T1000 (cell line): ENCODE measurements around the gene HDLBP.

Experiments
- DNase-seq: peaks from one replicate; lab custom pipeline; 2025; ENCODE audit warnings: mixed read lengths; lab: John Stamatoyannopoulos, UW

The HDLBP gene

DNA sequence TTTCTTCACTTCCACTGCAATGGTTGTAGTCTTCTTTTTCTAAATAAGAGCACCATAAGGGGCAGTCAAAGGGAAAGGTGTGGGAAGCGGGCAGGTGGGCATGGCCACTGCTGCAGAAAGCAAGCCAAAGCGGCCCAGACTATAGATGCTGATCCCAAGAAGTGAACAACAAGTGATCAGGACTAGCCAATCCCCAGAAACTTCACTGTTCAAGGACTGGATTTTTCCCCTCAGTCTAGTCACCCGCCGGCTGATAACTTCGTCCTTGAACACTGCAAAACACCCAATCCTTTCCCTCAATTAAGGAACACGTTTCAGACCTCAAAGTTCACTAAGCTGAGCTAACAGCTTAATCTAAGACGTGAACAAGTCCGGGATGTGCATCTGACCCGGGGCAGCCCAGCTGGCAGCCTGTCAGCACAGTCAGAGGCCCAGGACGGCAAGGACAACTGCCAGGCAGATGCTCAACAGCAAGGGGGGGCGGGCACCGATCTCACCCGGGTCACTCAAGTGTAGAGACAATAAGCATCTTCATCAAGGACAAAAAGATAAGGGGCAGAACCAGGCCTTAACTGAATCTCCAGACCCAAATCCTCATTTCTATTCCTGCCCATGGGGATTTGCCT lies 59.8 kb downstream of the HDLBP start:
- no peak for DNase-seq

DNA sequence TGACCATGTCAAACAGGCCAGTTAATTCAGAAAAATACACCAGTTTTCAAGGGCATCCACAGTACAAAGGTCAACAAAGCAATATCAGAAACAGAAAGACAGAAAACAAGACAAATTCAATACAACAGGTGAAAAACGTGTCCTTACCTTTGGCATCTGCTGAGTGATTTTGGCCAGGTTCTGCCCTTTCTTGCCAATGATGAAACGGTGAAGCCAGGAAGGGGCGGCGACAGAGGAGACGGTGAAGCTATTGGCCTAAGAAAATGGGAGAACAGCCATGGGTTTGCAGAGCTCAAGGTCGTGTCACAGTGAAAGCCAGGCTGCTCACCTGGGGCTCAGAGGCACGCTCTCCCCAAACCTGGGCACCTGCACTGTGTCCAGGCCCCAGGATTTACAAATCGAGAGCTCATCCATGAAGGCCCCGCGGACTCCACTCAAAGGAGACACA lies 60.5 kb downstream of the HDLBP start:
- no peak for DNase-seq

DNA sequence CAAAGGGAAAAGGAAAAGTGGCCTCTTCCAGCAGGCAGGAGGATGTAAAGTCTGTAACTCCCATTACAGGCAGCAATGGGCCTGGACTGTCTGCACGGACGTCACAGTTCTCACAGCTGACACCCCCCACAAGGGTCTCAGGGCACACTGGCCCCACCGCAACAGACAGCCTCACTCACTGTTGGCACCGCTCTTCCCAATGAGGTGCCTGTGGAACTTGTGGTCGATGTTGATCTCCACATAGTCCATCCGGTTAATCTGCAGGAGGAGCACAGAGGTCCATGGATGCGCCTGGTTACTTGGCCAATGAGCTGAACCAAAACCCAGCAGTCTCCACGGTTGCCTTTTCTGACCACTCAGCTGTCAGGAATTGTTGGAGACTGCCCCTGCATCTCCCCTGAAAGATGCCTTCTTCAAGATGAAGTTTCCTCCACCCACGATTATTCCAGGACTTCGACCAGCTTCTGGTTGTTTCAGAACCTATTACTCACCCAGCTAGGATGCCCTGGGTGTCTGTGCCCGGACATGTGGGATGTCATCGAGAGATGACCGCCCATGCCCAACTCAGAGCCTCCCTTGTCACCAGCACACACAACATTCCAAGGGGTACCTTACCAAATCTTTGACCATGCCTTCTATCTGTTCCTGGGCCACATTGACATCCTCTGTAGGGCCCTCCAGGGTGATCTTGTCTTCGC lies 62.5 kb downstream of the HDLBP start:
- no peak for DNase-seq

DNA sequence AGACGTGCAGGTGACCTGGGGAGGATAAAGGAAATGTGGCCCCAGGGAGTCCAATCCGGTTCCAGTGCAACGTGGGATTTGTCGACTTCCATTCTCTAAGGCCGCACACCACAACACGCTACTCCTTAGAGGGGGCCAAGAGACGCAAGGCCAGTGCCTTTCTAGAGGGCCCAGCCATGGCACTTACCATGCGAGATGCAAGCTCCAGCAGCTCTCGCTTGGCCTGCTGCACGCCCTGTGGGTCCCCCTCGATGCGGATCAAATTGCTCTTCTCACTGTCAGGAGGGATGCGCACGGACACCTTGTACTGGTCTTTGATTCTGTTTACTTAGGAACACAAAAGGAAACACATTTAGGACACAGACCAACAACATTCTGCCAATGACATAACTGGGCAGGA lies 65.8 kb downstream of the HDLBP start:
- no peak for DNase-seq

DNA sequence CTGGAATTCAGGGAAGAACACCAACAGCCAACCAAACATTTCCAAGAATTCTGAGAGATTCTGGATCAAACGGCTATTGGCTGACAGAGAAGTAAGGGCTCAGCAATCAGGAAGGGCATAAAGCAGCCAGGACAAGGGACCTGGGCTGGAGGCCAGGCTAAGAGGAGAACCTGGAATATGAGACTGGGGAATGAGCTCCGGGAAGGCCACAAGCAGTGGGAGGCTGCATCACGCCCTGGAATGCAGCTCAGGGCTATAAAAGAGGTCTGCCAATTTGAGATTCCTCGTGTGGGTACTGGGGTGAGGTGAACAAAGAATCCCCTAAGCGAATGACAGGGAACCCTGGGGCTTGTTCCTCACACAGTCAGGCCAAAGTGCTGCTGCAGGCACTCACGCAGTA lies 66.6 kb downstream of the HDLBP start:
- DNase-seq: no peak

DNA sequence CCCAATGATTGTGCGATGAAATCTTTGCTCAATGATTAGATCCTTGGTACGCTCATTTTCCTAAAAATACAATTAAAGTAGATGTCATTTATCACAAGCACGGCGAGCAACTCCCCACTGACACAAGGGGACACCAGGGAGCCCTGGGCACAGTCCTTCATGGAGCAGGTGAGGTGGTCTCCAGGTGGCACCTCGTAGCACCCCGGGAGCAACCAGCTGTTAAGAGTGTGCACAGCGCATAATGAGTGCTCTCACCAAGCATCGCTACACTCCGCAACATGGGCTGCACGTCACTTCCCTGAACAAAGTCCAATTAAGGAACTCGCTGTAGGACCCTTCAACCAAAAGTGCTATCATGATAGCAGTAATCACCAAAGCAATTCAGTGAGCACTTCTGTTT lies 67.2 kb downstream of the HDLBP start:
- no peak for DNase-seq

DNA sequence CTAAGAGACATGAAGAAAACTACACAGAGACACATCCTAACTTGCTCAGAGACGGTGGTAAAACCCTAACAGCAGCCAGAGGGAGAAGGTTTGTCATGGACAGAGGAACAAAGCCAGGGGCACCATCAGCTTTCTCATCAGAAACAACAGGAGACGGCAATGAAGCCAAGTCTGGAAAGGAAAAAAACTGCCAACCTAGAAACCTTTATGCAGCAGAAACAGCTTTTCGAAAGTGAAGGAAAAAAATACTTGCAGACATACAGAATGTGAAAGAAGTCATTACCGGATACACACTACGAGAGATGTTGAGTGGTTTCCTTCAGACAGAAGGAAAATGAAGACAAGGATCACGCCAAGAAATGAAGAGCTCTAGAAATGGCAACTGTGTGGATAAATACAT lies 71.1 kb downstream of the HDLBP start:
- DNase-seq: no peak

DNA sequence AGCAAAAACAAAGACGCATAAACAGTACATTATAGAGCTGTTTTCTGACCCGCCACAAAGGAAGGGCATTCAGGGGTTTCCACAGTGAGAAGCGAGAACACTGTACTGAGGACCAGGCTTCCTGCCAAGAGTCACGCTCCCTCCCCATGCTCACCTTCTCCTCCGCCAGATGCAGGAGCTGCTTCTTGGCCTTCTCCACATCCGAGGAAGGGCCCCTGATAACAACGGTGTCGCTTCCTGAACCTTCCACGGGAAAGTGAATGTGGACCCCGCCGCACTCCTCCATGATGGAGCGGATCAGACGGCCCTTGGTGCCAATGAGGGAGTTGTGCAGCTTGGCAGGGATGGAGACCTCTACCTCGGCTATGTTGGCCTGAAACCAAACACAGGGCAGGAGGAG lies 73.2 kb downstream of the HDLBP start:
- no peak for DNase-seq

DNA sequence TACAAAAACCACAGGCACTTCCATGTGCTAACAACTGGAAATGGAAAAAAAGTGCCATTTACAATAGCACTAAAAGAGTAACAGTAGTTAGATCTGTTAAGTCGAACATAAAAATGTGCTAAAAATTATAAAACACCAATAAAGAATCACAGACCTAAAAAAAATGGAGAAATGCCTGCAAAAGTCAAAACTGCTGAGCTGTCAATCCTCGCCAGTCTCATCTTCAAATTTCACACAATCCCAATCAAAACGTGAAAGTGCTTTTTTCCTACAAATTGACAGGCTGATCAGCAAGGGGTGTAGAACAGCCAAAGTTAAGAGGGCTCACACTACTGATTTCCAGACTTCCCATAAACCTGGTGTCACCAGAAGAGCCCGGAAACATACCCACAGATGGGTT lies 73.8 kb downstream of the HDLBP start:
- no peak for DNase-seq

DNA sequence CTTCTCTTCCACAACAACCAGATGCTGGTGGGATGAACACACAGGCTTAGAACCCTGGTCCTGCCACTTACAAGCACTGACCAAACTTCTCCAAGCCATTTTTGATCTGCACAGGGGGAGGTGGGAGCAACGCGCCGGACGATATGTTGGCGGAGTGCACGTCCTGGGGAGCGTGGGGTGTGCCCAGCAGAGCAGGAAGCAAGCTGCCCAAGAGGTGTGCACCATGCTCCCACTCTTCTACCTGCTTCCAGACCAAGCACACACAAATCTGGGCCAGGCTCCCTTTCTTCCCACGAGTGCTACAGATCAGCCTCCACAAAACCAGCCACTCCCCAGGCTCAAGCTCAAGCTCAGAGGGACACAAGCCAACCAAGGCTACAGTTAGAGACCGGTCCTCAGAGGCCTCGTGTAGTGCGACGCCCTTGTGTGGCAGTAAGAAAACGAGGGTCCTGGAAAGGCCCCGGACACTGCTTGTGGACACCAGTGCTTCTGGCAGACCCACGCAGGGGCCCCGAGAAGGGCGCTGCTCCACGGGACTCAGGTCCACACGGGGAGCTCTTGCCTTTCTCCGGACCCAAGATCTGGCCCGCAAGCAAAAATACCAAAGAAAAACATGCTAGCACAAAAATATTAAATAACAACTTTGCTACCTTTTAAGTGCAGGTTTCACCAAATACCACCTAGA lies 75.0 kb downstream of the HDLBP start:
- no peak for DNase-seq

DNA sequence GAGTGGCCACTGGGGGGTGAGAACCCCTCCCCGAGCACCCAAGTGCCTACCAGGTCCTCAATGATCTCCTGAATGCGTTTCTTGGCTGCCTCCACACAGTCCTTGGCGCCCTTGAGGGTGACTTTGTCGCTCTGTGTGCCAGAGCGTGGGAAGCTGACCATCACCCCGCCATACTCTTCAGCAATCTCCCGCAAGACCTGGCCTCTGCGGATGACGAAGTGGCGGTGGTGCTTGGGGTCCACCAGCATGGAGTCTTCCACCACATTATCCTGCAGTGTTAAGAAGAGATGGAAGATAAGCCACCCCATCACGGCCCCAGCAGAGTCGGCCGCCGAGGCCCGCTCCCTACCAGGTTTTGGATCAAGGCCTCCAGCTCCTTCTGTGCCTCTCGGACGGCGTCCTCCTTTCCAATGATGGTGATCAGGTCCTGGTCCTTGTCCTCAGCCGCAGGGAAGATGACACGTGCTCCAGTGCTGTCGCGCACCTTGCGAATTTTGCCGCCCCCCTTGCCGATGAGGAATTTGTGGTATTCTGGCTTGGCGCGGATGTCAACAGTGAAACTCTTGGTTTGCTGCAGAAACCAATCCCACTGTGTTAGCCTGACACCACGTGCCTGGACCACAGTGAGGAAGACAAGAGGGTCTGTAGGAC lies 75.8 kb downstream of the HDLBP start:
- no peak for DNase-seq

DNA sequence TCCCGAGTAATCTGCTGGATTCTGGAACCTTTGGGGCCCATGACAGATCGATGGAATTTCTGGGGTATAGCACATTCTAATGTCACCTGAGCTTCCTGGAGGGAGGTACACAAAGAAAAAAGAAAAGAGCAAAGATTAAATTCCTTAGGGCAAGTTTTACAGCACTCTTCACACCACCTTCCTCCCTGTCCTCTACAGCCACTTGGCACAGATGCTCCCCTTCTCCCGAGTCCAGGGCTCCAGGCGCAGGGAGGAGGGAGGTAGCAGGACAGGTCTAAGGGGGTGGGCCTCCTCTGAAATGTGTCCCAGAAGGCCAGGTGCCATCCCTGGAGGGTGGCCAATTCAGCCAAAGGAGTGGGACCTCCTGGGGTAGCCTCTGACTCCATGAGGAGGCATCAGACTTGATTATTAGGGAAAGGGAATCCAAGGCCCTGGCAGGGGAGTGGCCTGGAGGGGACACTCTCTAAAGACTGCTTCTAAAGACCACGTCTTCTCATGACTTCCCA lies 76.7 kb downstream of the HDLBP start:
- no peak for DNase-seq

DNA sequence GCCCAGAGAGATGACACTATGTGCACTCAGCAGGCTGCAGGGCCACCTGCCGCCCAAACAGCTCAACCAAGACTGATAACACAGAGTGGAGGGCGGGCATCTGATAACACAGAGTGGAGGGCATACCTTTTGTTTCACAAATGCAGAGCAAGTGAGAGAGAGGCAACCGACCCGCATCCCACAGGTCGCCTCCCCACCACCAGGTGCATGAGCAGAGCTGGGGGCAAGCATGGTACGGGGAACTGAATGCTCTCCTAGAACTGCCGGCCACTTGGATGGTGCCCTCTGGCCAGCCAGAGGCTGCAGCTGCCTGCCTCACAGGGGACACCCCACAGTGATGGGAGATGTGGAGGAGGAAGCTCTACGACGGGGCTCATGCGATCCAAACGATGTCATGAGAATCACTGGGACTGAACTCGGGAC lies 77.5 kb downstream of the HDLBP start:
- DNase-seq: no peak

DNA sequence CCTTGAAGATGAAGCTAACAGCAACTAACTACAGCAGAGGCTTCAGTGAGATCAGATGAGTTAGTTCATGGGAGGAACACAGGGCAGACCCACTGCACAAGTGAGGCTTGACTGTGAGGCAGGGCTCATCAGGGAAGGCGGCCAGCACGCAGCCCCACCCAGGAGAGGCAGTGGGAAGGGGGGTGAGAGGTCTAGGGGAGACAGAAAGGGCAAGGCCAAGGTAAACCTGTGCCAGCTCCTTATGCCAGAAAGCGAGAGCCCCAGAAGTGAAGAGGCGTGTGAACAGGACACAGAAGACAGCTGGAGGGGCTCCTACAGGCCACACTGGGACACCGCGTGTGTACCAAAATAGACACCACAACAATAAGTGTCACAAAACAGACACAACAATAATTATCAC lies 78.4 kb downstream of the HDLBP start:
- DNase-seq: no peak

DNA sequence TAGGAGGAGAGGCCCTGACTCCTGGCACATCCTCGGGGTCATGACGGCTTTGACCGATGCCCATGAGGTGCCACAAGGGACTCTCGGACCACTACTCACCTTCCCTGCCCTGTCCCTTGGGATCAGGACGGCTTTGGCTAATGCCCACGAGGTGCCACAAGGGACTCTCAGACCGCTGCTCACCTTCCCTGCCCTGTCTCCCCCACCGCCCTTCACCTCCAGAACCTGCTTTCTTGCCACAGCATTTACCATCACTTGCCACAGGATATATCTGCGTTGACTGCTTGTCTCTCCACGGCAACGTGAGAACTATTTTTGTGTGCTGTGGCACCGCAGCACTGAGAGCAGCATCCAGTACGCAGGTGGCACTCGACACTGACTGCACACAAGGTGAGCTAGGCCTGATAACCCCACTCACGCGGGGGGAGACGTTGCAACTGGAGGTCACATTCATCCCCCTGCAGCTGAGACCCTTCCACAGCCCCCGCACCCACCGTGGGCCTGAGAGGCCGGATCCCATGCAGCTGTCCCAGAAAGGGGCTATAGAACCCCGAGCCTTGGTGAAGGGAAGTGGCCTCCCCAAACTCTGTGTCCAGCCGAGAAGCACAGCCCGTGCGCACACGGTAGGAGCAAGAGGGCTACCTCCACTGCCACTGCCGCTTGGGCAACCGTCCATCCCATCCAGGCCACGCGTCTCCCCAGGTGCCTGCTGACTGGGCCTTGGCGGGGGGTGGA lies 79.4 kb downstream of the HDLBP start:
- no peak for DNase-seq

DNA sequence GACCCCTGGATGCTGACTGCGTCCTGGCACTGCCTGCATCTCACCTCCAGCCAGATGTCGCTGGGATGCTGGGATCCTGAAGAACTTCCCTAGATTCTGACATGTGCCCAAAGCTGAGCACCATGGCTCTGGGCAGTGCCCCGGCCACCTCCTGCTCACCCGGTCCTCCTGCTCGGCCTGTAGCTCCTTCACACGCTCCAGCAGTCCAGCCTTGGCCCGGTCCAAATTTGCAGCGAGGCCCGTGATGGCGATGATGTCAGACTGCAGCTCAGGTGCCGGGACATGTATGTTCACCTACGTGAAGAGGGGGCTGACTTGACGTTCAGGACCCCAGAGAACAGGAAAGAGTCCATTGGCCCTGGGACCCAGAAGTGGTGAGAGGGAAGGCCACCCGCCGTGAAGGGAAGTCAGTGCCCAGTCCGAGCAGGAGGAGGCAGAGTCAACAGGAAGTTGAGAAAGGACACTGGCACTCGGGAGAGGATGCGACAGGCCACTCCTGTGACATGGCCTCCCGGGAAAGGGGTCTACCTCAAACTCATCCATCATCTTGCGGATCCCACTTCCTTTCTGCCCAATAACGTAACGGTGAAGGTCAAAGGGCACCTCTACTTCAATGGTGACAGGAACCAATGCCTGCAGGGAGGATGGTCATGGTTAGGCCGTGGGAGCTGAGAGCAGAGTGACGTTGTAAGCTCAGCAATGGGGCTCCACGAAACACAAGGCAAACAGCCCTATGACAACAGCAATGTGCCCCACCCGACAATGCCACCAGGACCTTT lies 80.3 kb downstream of the HDLBP start:
- DNase-seq: no peak

DNA sequence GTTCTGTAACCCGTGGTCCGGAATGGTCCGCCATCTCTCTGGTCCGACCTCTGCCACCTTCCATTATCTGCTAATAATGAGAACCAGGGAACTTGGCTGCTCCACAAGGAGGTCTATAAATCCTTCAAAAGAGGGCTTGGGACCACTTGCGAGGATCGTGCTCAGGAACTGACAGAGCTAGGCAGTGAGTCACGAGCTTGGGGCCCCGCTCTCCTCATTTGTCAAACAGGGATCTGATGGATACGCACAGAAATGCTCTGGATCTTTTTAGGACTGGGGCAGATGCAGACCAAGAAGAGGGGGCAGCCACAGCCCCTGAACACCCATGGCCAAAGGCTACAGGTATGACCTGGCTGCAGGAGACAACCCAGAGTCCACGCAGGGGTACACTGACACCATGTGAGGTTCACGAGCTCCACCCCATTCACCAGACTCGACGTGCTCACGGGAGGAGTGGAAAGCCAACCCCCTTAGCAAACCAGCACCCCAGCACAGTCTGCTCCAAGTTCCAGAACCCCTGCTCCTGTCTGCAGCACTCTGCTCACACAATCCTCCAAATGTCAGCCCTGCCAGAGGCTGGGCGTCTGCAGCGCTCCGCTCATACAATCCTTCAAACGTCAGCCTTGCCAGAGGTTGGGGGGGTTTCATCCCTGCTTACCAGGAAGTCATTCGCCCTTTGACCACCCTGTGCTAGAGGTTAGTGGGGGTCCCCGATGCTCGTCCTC lies 81.2 kb downstream of the HDLBP start:
- DNase-seq: no peak

DNA sequence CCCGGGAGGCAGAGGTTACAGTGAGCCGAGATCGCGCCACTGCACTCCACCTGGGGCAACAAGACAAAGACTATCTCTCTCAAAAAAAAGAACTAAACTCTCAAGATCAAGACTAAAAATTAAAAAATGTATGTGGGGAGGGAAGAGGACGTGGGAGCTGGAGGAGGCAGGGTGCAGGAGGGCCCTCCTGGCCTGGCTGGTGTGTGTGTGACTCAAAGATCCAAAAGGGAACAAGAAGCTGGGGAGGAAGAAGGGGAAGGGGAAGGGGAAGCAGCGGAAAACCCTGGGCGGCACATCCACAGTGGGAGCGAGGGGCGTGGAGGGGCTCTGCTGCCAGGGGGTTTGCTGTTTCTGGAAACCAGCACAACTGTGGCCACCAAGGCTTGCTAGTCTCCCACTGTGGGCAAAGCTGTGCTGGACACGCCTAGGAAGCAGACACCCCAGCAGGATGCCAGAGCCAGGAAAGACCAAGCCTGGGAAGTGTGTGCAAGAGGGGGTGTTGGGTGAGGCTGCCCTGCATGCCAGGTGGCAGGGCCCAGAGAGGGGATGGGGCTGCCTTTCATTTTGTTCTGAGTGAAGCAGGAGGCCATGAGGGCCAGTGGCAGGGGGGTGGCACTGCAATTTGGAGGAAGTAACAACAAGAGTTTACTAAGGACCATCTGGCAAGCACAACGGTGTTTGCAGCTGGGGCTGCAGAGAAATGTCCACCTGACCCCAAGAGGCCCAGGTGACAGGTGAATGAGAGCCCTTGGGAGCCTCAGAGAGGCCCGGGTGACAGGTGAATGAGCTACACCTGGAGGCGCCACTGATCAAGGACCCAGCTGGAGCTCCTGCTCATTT lies 82.5 kb downstream of the HDLBP start:
- DNase-seq: no peak

DNA sequence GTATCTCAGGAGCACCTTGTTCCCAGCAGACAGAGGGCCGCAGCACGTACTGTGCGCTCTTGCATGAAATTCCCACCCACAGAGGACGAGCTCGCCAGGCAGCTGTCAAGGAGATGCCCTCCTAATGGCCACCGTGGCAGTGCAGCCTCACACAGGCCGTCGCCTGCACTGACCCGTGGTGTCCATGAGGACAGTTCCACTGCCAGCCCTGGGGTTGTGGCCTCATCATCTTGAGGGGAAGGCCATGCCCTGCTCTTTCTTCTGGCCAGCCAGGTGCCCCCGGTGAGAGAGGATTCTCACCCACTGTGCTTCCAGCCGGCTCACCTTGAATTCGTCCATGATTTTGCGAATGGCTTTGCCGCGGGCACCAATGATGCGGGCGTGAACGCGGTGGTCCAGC lies 85.0 kb downstream of the HDLBP start:
- no peak for DNase-seq
